K562 (cell line): ENCODE measurements around the gene FOXO3. TPM values are rescaled to one million over a fixed set of nuclear protein-coding genes. Genes with fewer than 3 reads are reported as not detected.

Experiments used
- ATAC-seq: fragments of 200-7000 bp; cut with Tn5 transposase; 3 replicates; pipeline ENCODE4 v1.9.1; 2020; ENCODE audit warnings: moderate library complexity
- BruUV-seq: library from RNA; stranded (reverse); fragments of 400-500 nt; replicated peaks from 2 replicates; lab custom pipeline; 2021; lab: Mats Ljungman, UMichigan
- CTCF ChIA-PET: fragments of 300-600 bp; formaldehyde crosslinking; extraction: SDS; loops from one replicate; lab custom pipeline; 2021; ENCODE audit warnings: low intra/inter-chr PET ratio; lab: Yijun Ruan, JAX
- POLR2A ChIA-PET: fragments of 300-600, 350-650 bp; sonication (Branson Sonifier 250); formaldehyde crosslinking; extraction: SDS; loops from one replicate; lab custom pipeline; 2021; ENCODE audit warnings: antibody characterized with exemption, inconsistent platforms; lab: Yijun Ruan, JAX
- DNase-seq, 4 experiments: peaks; one replicate each; pipeline versions ENCODE4 v3.0.0 to v3.0.0-alpha.2; 2011 to 2018; ENCODE audit warnings: low spot score in 3 of 4, mixed read lengths in 3 of 4; ENCODE audit errors: extremely low read depth in 1 of 4
- FAIRE-seq: peaks from 2 replicates; lab custom pipeline; 2011; peaks lifted over from hg19 to GRCh38; lab: Jason Lieb, UNC
- H2AFZ ChIP-seq: 2 replicates; pipeline ENCODE4 v1.6.0; 2011; ENCODE audit warnings: low read depth, low read length, control low read depth, inconsistent platforms
- H3K27ac ChIP-seq: fragments of 200-600 bp; 3 replicates; pipeline ENCODE4 v1.8.0; 2011; ENCODE audit warnings: low read depth, mild to moderate bottlenecking, control low read depth, inconsistent platforms, low read length, moderate library complexity, mixed read lengths; ENCODE audit errors: extremely low read depth
- H3K27me3 ChIP-seq, 2 experiments: fragments of 300-600 bp in 1 of 2; 2 replicates in 1 of 2; 3 replicates in 1 of 2; pipeline versions ENCODE4 v1.6.0 to v1.8.0; 2011; ENCODE audit warnings: inconsistent platforms in 2 of 2, low read length in 2 of 2, mild to moderate bottlenecking in 1 of 2, mixed read lengths in 1 of 2, moderate library complexity in 1 of 2; ENCODE audit not compliant: control insufficient read depth in 2 of 2, insufficient read depth in 2 of 2
- H3K36me3 ChIP-seq: fragments of 300-600 bp; 3 replicates; pipeline ENCODE4 v1.8.0; 2011; ENCODE audit warnings: mild to moderate bottlenecking, low read length, inconsistent platforms; ENCODE audit not compliant: control insufficient read depth, insufficient read depth
- H3K4me1 ChIP-seq, 2 experiments: fragments of 200-600 bp in 1 of 2; replicated peaks in 1 of 2; 2 replicates in 1 of 2; 3 replicates in 1 of 2; pipeline versions ENCODE4 v1.5.1 to v1.8.0; 2011; ENCODE audit warnings: inconsistent platforms in 2 of 2, low read length in 2 of 2, mild to moderate bottlenecking in 1 of 2, mixed read lengths in 1 of 2, moderate library complexity in 1 of 2; ENCODE audit not compliant: control insufficient read depth in 2 of 2, insufficient read depth in 2 of 2
- H3K4me2 ChIP-seq: 2 replicates; pipeline ENCODE4 v1.6.1; 2011; ENCODE audit warnings: low read length, control low read depth, inconsistent platforms, mixed read lengths; ENCODE audit not compliant: insufficient read depth
- H3K4me3 ChIP-seq: fragments of 200-600 bp; sonication (generic), shearing (Covaris generic); 2 replicates; pipeline ENCODE4 v1.5.1; 2016; ENCODE audit warnings: control low read depth, inconsistent platforms
- H3K79me2 ChIP-seq: fragments of 200-600 bp; 3 replicates; pipeline ENCODE4 v1.8.0; 2011; ENCODE audit warnings: low read length, inconsistent platforms; ENCODE audit not compliant: control insufficient read depth, insufficient read depth
- H3K9ac ChIP-seq, 2 experiments: 2 replicates each; pipeline versions ENCODE4 v1.6.0 to v1.6.1; 2011; ENCODE audit warnings: low read depth in 2 of 2, low read length in 2 of 2, control low read depth in 1 of 2, inconsistent platforms in 1 of 2, mild to moderate bottlenecking in 1 of 2, mixed read lengths in 1 of 2; ENCODE audit not compliant: insufficient read depth in 1 of 2
- H3K9me1 ChIP-seq: one replicate; pipeline ENCODE4 v1.6.0; 2011; ENCODE audit warnings: inconsistent platforms, mild to moderate bottlenecking, low read length, moderate library complexity; ENCODE audit not compliant: control insufficient read depth, insufficient read depth
- H3K9me3 ChIP-seq: replicated peaks from 2 replicates; pipeline ENCODE4 v1.5.1; 2011; ENCODE audit warnings: low read depth, low read length, inconsistent platforms; ENCODE audit not compliant: control insufficient read depth, insufficient read depth
- H4K20me1 ChIP-seq: replicated peaks from 2 replicates; pipeline ENCODE4 v1.6.1; 2011; ENCODE audit warnings: low read length, inconsistent platforms, mixed read lengths; ENCODE audit not compliant: control insufficient read depth, insufficient read depth
- ETV5 ChIP-seq: sonication (generic); formaldehyde crosslinking; IDR thresholded peaks from 2 replicates; pipeline ENCODE4 v1.4.0; 2020; ENCODE audit warnings: low read depth, mild to moderate bottlenecking, missing genetic modification reagents
- NFE2 ChIP-seq: IDR thresholded peaks from 2 replicates; pipeline ENCODE4 v1.6.1; 2014; ENCODE audit warnings: antibody characterized with exemption, low read depth
- ZNF696 ChIP-seq: fragments of 250-450 bp; sonication (Bioruptor Pico); conservative IDR thresholded peaks from 2 replicates; pipeline ENCODE4 v1.4.0; 2020; ENCODE audit warnings: mild to moderate bottlenecking, moderate library complexity
- WGBS: fragments of 100-300 bp; shearing (Covaris generic); methylation state at CpG from one replicate; pipeline ENCODE4 v1.1.6; 2016; ENCODE audit warnings: low coverage, mixed read lengths; ENCODE audit not compliant: insufficient coverage; ENCODE audit errors: missing lambda C conversion rate; 5-methylcytosine and 5-hydroxymethylcytosine counted together
- in situ Hi-C: fragments of 300-500 bp; cut with MboI; formaldehyde crosslinking; loops from 4 replicates; pipeline ENCODE4 v1.15.0; 2018; ENCODE audit warnings: inconsistent platforms, mixed read lengths
- intact Hi-C: fragments of 100-400 bp; cut with micrococcal nuclease; formaldehyde crosslinking; loops from 2 replicates; pipeline ENCODE4 v1.14.2; 2022
- polyA plus RNA-seq, 8 experiments: library from polyadenylated mRNA; depleted of rRNA in 4 of 8; stranded (reverse) in 5 of 8; unstranded in 3 of 8; fragments of >200 nt; fragmentation: Nextera tagmentation in 2 of 8; fragmentation: Illumina TruSeq in 1 of 8; extraction: Ambion mirVana in 2 of 8; extraction: Trizol in 1 of 8; gene quantifications; 2 replicates each; pipeline versions ENCODE4 v1.2.1 to v1.2.3, GENCODE V29; 2011 to 2014; ENCODE audit warnings: inconsistent platforms in 1 of 8, missing spikeins in 1 of 8
- total RNA-seq, 7 experiments: library from RNA; depleted of rRNA in 6 of 7; stranded (reverse); fragments of >200 nt in 6 of 7; fragmentation: Illumina TruSeq in 2 of 7; extraction: Trizol in 2 of 7; gene quantifications; 2 replicates each; pipeline versions ENCODE4 v1.2.1 to v1.2.3, GENCODE V29; 2011 to 2021; ENCODE audit warnings: low replicate concordance in 1 of 7
- TF ChIP-seq, protein P1 (sequence below): fragments of 250-450 bp; sonication (Bioruptor Pico); IDR thresholded peaks from 2 replicates; pipeline ENCODE4 v1.8.0; 2021; ENCODE audit warnings: mild to moderate bottlenecking, moderate library complexity

Gene FOXO3
- total and polyA plus RNA-seq, 9 of the 15 experiments (the other 6 are each of a cell fraction or from before 2014, with no cell fraction given): 3.0 to 14.6 (median 6.0) TPM

DNA sequence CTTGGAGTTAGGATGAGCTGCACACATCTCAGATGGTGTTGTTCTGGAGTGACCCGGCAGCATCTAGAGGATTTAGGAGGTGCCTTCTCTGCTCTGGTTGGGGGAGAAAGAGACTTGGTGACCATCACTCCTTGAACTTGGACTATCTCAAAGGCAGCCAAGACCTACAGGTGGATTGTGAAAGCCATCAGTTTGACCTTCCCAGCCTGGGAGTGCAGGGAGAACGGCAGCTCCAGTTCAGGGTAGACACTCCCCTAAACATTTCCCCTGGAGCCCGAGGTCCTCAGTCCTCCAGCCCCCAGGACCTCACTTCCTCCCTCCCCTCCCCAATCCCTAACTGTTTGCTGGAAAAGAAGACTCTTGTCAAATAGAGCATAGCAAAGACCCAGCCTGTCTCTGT is 158.8 kb downstream of the FOXO3 start:
- ATAC-seq (no peak), DNase-seq (no peak)
- Histone ChIP-seq H3K4me1 (peaks cover 5 to 10% of the 10 kb centered on the region in 2 experiments; a peak in 4 of 5 replicates), H3K36me3 (no peaks in the 10 kb centered on the region), H3K9ac (no peak overlapping the region), H3K9me3 (no peaks in the 10 kb centered on the region), H3K79me2 (no peaks in the 10 kb centered on the region), H3K9me1 (no peaks in the 10 kb centered on the region), H3K27ac (no peak overlapping the region), H4K20me1 (no peaks in the 10 kb centered on the region), H3K4me3 (no peak overlapping the region), H3K27me3 (peaks cover 5 to 21% of the 10 kb centered on the region in 2 experiments; a peak in 3 of 5 replicates)
- BruUV-seq: no TSS peak
- CTCF ChIA-PET: no interaction called here
- POLR2A ChIA-PET: interaction anchor here (0.6 to 1.5 kb wide), 3 partner anchors 9 to 28 kb away, joined by 3 to 4 read pairs (median 3); no protein-coding TSS in a partner anchor
- TF ChIP-seq NFE2: no peak
- no peak for TF ChIP-seq ZNF696 (CRISPR knock-in tag)
- TF ChIP-seq ETV5 (CRISPR knock-in tag): no peak
- TF ChIP-seq, protein P1, sequence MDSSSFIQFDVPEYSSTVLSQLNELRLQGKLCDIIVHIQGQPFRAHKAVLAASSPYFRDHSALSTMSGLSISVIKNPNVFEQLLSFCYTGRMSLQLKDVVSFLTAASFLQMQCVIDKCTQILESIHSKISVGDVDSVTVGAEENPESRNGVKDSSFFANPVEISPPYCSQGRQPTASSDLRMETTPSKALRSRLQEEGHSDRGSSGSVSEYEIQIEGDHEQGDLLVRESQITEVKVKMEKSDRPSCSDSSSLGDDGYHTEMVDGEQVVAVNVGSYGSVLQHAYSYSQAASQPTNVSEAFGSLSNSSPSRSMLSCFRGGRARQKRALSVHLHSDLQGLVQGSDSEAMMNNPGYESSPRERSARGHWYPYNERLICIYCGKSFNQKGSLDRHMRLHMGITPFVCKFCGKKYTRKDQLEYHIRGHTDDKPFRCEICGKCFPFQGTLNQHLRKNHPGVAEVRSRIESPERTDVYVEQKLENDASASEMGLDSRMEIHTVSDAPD: no peak
- TF ChIP-seq, all 486 proteins: peak for 0
- in situ Hi-C loops: no loop called here
- no peak for FAIRE-seq
- Histone ChIP-seq H3K4me2 (no peak overlapping the region), H2AFZ (no peak overlapping the region)
- WGBS: 30% methylated on average over 3 of the region's 3 CpGs
- intact Hi-C loops: no loop called here
